Kidney (tissue), 14 donors: ENCODE measurements around the gene CD74. TPM values are rescaled to one million over a fixed set of nuclear protein-coding genes. Genes with fewer than 3 reads are reported as not detected.
A peak's percentile ranks its signal among the peaks of the same experiment; 100 is the strongest.

Source experiments
- DNase-seq, 5 donors: peaks; one replicate each; pipeline ENCODE4 v3.0.0-alpha.2; 2013 to 2020
- FAIRE-seq: peaks from 2 replicates; lab custom pipeline; 2012; peaks lifted over from hg19 to GRCh38; lab: Jason Lieb, UNC
- H3K27ac ChIP-seq, 2 donors: one replicate each; pipeline ENCODE4 v1.7.0; 2013; ENCODE audit warnings: low read depth in 2 of 2, low read length in 2 of 2, inconsistent platforms in 1 of 2
- H3K27me3 ChIP-seq: one replicate; pipeline ENCODE4 v1.7.1; 2013; ENCODE audit warnings: low read length, inconsistent platforms; ENCODE audit not compliant: control insufficient read depth, insufficient read depth
- H3K36me3 ChIP-seq, 3 donors: one replicate each; pipeline versions ENCODE4 v1.7.0 to v1.7.1; 2013; ENCODE audit warnings: low read length in 3 of 3, control low read depth in 1 of 3, inconsistent platforms in 1 of 3; ENCODE audit not compliant: insufficient read depth in 3 of 3, control insufficient read depth in 2 of 3
- H3K4me1 ChIP-seq, 3 donors: one replicate each; pipeline versions ENCODE4 v1.7.0 to v1.7.1; 2013; ENCODE audit warnings: low read length in 3 of 3, inconsistent platforms in 1 of 3, low read depth in 1 of 3; ENCODE audit not compliant: control insufficient read depth in 2 of 3, insufficient read depth in 2 of 3
- H3K4me3 ChIP-seq, 3 donors: one replicate each; pipeline versions ENCODE4 v1.7.0 to v1.8.1; 2013; ENCODE audit warnings: low read length in 3 of 3, control low read depth in 1 of 3, inconsistent platforms in 1 of 3
- H3K9ac ChIP-seq, 3 donors: one replicate each; pipeline versions ENCODE4 v1.7.0 to v1.7.1; 2013; ENCODE audit warnings: low read length in 3 of 3, control low read depth in 1 of 3, inconsistent platforms in 1 of 3
- H3K9me3 ChIP-seq, 3 donors: one replicate each; pipeline versions ENCODE4 v1.7.0 to v1.7.1; 2013; ENCODE audit warnings: low read length in 3 of 3, control low read depth in 1 of 3, inconsistent platforms in 1 of 3; ENCODE audit not compliant: control insufficient read depth in 2 of 3, insufficient read depth in 1 of 3
- CTCF ChIP-seq: IDR thresholded peaks from 3 replicates; pipeline ENCODE4 v1.5.1; 2012; ENCODE audit warnings: mild to moderate bottlenecking, moderate library complexity, borderline replicate concordance; ENCODE audit not compliant: insufficient read depth; ENCODE audit errors: extremely low read depth
- intact Hi-C: fragments of 100-400 bp; cut with DNase I; formaldehyde crosslinking; loops from one replicate; pipeline ENCODE4 v1.11.1; 2022
- polyA plus RNA-seq: library from polyadenylated mRNA; stranded (reverse); fragments of 350-450 nt; fragmentation: Illumina TruSeq; extraction: RNeasy Lipid Tissue Mini Kit (QIAGEN cat#74804); gene quantifications from one replicate; pipeline ENCODE4 v1.2.3, GENCODE V29; 2014; ENCODE audit warnings: low read depth, low replicate concordance; ENCODE audit not compliant: insufficient read depth
- total RNA-seq: library from RNA; stranded (reverse); fragmentation: NEBNext Ultra II Directional; extraction: Animal tissue kit (Norgen Biotek cat#: 25700); gene quantifications from one replicate; pipeline ENCODE4 v1.2.1, GENCODE V29; 2021
- donor health status: control.
- donor health status: control.
- donor health status: control.
- donor health status: control.
- donor health status: control.
- donor health status: DM: yes; HTN: yes; CAD: no.
- donor health status: Normal renal cell carcinoma (clear cell type).

Gene CD74
- total and polyA plus RNA-seq, 2 donors from 2014 or later: 1,887 to 2,003 TPM

- Histone ChIP-seq H3K4me1 (no peaks in the 10 kb centered on the region), H3K27ac (no peak overlapping the region), H3K4me3 (no peak overlapping the region), H3K36me3 (no peaks in the 10 kb centered on the region), H3K9ac (no peak overlapping the region), H3K9me3 (no peaks in the 10 kb centered on the region), H3K27me3 (no peaks in the 10 kb centered on the region)
- FAIRE-seq: no peak
- intact Hi-C loops: loop anchor here (5.0 kb wide), 1 partner anchor 87 kb away; no protein-coding TSS in a partner anchor
- no peak for TF ChIP-seq CTCF
- DNase-seq: no peak
Observed at GRCh38 chr5:150460781-150461180, 48.1 kb upstream of the CD74 start.

GRCh38 chr5:150458802-150459557 is 46.3 kb upstream of the CD74 start:
- H3K27ac ChIP-seq: no peak overlapping the region
- intact Hi-C loops: loop anchor here (5.0 kb wide), 1 partner anchor 73 kb away; no protein-coding TSS in a partner anchor
- peak; percentile 73 to 92 (median 83) for DNase-seq
- no peaks in the 10 kb centered on the region for H3K36me3 ChIP-seq
- FAIRE-seq: no peak
- H3K4me1 ChIP-seq: no peaks in the 10 kb centered on the region
- no peaks in the 10 kb centered on the region for H3K27me3 ChIP-seq
- H3K9me3 ChIP-seq: no peaks in the 10 kb centered on the region
- H3K9ac ChIP-seq: no peak overlapping the region
- H3K4me3 ChIP-seq: peak overlapping the region in 1 of 3 donors; percentile 30
- peak; percentile 91 for TF ChIP-seq CTCF

- Histone ChIP-seq H3K36me3 (no peaks in the 10 kb centered on the region), H3K9ac (no peak overlapping the region), H3K27ac (no peak overlapping the region), H3K9me3 (no peaks in the 10 kb centered on the region), H3K4me3 (no peak overlapping the region), H3K27me3 (no peaks in the 10 kb centered on the region), H3K4me1 (no peaks in the 10 kb centered on the region)
- intact Hi-C loops: loop anchor here (5.0 kb wide), 1 partner anchor 75 kb away; no protein-coding TSS in a partner anchor
- DNase-seq (no peak), FAIRE-seq (no peak)
- no peak for TF ChIP-seq CTCF
Observed at GRCh38 chr5:150457562-150458240, 45.0 kb upstream of the CD74 start.
